SIG-M5 treated with dmso at 0.1 percent for 504 hours (cell line): Measurements from ENCODE around the gene WNT1.
A peak's percentile ranks its signal among the peaks of the same experiment; 100 is the strongest.

ENCODE experiments used
- DNase-seq: peaks from one replicate; lab custom pipeline; 2025; ENCODE audit not compliant: unreplicated experiment; lab: John Stamatoyannopoulos, UW

The WNT1 gene

DNA sequence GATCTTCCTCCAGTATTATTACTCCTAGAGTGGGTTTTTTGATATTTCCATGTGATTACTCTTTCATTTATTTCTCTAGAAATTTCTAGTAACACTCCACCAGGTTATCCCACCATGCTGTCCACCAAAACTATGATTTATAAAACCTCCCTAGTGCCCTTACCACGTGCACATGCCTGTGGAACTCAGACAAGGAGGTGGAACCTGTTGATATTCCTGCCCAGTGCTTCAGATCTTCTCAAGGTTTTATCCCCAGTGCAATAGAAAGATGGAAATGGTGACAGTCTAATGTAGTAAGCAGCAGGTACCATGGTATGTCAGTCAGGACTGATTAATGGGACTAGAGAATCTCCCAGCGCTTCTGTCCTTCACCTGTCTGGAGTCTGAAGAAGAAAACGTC is 17.3 kb upstream of the WNT1 start:
- no peak for DNase-seq

GRCh38 chr12:48961331-48961730 is 16.8 kb upstream of the WNT1 start:
- DNase-seq: no peak

DNA sequence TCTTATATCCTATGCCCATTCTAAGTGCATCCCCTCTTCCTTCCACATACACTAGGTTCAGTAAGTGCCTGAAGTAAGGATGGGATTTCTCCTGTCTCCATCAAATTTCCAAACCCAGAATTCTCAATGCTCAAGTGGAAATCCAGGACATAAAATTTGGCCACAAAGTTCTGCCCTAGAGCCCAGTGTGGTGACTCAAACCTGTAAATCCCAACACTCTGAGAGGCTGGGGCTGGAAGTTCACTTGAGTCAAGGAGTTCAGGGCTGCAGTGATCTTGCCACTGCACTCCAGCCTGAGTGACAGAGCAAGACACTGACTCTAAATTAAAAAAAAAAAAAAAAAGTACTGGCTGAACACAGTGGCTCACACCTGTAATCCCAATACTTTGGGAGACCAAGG is 16.3 kb upstream of the WNT1 start:
- DNase-seq: no peak

- DNase-seq: no peak
Observed at GRCh38 chr12:48965298-48965838, 12.8 kb upstream of the WNT1 start.

DNA sequence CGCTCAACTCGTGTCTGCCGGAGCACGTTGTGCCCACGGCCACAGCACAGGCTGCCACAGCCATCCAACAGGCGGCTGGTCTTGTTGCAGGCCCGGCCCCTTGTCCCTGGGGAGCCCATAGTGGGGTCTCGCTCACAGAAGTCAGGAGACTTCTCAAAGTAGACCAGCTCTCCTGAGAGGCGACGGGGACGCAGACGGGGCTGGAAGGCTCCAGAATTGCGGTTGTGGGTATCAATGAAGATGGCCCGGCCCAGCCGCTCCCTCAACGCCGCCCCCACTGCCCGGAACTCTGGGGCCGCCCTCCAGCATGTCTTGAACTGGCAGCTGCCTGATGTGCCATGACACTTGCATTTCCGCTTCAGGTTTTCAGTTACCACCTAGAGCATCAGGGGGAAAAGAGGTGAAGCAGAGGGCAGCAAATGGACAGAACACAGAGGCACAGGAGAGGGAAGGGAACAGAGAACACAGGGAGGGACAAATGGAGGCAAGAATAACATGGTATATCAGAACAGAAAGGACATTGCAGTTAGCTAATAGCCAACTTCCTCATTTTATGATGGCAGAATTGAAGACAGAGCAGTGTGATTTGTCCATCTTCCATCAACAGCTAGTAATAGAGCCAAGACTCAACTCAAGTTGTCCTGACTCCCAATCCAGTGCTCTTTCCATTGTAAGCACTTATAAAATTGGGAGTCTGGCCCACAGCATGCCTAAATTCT is 11.8 kb upstream of the WNT1 start:
- DNase-seq: peak; percentile 71

- DNase-seq: no peak
Observed at GRCh38 chr12:48967991-48968390, 10.1 kb upstream of the WNT1 start.

DNA sequence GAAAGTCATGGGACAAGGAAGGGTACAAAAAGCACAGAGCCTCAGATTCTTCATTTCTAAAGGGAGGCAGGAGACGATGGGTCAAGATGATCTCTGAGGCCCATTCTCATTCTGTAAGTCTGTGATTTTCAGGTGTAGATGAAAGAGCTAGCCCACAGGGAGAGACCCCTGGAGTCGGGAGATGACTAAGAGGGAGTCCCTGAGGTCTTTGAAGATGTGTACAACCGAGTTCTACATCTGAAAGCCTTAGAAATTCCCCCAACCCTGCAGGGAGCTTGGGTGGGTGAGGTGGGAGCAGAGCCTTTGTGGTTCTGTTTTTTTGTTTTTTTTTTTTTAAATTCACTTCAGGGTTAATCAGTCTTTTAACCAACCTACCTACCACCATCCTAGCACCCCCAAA is 9.7 kb upstream of the WNT1 start:
- DNase-seq: no peak

- no peak for DNase-seq
Observed at GRCh38 chr12:48969160-48969771, 8.9 kb upstream of the WNT1 start.

GRCh38 chr12:48969833-48970701 is 8.1 kb upstream of the WNT1 start:
- no peak for DNase-seq

GRCh38 chr12:48970702-48971334 is 7.3 kb upstream of the WNT1 start:
- no peak for DNase-seq

DNA sequence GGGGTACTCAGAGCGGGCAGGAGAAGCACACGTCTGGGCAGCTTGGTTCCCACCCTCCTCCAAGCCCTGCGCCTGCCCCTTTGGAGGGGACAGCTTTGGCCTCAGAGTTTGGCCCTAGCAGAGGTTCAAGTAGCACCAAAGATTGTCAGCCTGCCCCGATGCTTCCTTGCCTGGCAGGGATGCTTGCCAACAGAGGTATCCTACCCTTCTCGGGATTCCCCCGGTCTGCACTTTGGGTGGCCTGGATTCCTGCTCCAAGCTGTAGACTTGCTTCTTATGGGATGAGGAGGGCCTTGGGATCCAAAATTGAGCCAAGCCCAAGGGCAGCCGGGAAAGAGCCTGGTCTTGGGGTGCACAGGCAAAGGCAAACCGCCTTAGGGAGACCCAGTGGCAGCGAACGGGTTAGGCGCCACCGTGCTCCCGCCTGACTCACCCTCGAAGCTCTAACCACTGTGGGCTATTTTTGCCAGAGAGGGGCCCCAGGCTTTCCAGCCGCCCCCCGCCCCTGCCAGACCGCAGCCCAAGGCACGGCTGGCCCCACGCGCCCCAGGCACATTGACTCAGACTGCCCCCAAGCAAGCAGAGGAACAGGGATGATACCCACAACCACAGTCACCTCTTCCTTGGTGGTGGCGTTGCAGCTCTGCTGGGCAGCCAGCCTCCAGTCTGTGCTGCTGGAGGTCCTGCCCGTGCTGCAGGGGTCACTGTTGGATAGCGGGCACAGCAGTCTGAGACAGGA is 5.7 kb upstream of the WNT1 start:
- DNase-seq: peak; percentile 94

- no peak for DNase-seq
Observed at GRCh38 chr12:48972952-48973483, 5.1 kb upstream of the WNT1 start.

- no peak for DNase-seq
Observed at GRCh38 chr12:48973531-48973930, 4.6 kb upstream of the WNT1 start.

DNA sequence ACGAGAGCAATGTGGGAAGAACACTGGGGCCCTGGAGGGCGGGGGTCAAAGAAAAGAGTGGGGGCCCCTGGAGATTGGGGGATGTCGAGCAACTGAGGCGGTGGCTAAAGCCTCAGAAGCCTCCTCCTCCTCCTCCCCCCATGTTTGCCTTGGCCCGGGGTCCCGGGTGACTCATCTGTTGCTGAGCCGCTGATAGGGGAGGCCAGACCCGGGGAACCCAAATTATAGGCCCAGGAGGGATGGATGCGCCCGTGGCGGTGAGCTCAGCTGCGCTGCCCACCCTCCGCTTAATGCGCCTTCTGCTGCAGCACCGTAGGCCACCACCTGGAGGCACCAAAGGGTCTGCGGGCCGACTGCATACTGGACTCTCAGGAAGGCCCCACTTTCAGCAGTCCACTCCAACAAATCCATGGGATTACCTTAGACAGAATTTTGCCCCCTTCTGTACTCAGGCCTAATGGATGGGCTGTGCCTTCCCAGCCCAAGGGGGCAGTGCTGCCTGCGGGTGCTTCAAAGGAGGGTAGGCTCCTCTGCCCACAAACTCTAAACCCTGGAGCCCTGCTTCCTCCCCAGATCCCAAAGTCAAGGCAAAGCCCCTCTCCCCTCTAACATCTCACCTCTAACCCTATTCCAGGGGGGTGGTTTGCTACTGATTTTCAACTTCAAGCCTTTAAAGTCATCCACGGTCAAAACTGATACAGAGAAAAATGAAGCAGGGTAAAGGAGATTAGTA is 4.0 kb upstream of the WNT1 start:
- DNase-seq: no peak

DNA sequence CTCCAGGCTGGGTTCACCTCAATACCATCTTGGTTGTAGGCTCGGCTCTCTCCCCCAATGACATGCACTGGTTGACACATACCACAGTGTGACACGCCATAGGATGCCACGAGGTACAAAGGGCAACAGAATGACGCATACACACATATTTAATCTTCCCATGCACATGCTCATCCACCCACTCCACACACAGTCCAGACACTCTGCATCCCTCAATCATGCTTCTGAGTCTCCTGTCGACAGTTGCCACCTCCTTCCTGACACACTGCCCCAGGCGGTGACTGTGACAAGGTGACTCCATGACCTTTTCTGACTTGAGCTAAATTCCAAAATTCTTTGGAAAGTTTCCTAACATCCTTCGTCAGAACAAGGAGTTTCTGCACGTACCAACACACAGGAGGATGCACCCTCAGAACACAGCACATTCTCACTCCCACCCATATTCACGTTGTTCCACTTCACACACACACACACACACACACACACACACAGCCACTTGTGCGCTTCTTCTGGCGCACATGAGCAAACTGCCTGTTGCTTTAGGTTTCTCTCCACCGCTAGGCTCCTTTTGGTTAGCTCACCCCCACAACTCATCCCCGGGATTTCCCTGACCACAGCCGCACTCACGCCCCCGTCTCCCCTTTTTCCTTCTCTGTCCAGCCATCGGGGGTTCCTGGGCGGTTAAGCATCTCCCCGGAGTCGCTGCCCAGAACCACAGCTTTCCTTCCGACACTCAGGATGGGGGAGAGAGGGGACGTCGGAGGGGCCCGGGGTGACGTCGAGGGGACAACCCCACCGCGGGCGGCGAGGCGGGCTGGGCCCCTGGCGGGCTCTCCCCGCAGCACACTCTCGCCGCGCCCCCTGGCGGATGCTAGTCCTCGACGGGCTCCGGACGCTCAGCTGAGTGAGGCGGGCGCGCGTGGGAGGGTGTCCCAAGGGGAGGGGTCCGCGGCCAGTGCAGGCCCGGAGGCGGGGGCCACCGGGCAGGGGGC is 536 bp upstream of the WNT1 start:
- peak; percentile 39 for DNase-seq

DNA sequence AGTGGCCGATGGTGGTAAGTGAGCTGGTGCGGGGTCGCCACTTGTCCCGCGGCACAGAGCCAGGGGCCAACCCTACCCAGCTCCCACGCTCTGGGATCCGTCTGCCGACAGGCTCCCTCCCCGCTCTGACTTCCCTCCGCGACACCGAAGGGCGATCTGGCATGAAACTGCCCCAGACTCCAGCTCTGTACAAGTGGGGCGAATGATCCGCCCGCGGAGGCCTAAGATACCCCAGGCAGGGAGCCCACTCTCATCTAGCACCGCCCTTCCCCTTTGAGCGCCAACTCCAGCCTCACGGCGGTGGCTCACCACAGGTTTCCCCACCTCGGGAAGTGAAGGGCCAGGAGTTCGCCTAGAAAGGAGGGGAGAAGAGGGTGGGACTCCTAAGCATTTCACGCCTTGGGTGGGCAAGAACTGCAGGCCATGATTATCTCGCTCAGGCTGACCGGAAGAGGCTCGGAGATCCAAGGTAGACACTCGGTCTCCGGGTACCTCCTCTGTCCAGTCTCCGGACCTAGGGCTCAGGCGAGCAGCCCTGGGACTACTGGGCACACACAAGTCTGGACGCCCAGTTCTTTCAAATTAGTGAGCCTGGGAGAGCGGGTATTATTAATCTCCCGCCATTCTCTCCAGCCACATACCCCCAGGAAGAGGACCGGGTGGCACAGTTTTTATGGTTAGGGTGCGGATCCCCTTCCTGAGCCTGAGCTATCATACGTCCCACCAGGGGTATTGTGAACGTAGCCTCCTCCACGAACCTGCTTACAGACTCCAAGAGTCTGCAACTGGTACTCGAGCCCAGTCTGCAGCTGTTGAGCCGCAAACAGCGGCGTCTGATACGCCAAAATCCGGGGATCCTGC is 849 bp downstream of the WNT1 start:
- no peak for DNase-seq

DNA sequence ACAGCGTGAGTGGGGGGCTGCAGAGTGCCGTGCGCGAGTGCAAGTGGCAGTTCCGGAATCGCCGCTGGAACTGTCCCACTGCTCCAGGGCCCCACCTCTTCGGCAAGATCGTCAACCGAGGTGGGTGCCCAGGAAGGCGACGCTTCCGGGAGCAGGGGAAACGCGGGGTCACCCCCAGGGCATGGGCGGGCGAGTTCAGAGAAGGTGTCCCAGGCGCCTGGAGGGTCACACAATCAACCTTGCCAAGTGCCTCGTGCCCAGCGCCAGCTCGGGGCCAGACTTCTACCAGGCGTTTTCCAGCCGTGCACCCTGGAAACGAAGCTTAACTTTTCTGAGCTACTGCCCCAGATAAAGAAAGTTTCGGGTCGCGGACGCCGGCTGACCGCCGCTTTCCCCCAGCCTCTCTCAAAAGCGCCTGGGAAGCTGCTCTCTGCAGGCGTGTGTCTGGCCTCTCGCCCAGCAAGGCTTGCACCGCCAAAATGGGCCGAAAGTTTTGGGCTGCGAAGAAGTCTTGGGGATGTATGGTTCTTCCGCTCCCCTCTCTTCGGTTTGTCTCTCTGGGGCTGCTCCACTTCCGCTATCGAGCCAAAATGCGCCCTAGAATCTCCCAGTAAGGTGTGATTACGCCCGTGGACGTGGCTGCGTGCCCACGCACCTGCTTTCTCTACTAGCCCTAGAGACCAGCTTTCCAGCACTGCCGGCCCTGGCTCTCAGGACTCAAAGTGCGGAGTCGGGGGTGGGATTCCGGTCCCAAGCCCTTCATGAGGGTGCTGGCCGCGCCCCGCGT is 1.7 kb downstream of the WNT1 start:
- no peak for DNase-seq
